Neural progenitor cell (in vitro differentiated cells): Measurements from ENCODE around the gene SCG5.
A peak's percentile ranks its signal among the peaks of the same experiment; 100 is the strongest.

Experiments
- CTCF ChIP-seq: fragments of 200-600 bp; sonication (generic); IDR thresholded peaks from 2 replicates; pipeline ENCODE4 v1.5.1; 2017; ENCODE audit warnings: antibody characterized with exemption, mild to moderate bottlenecking
- EZH2 ChIP-seq: fragments of 200-600 bp; sonication (generic); IDR thresholded peaks from 2 replicates; pipeline ENCODE4 v1.6.1; 2017; ENCODE audit warnings: antibody characterized with exemption, mild to moderate bottlenecking, moderate library complexity
- EZH2phosphoT487 ChIP-seq: fragments of 200-600 bp; sonication (generic); IDR thresholded peaks from 2 replicates; pipeline ENCODE4 v1.6.1; 2017; ENCODE audit warnings: antibody characterized with exemption

GRCh38 chr15:32649342-32649741 is 7.8 kb downstream of the SCG5 start:
- no peak for TF ChIP-seq EZH2phosphoT487
- peak; percentile 61 for TF ChIP-seq CTCF
- TF ChIP-seq EZH2: no peak
